K562 (cell line): ENCODE data around the gene RSBN1L.

Experiments used
- EP400 ChIP-seq: fragments of 450-650 bp; IDR thresholded peaks from 2 replicates; pipeline ENCODE4 v1.6.1; 2017; ENCODE audit warnings: antibody characterized with exemption, mild to moderate bottlenecking, moderate library complexity
- EZH2 ChIP-seq: IDR thresholded peaks from 2 replicates; pipeline ENCODE4 v1.6.1; 2012; ENCODE audit warnings: low read depth, mild to moderate bottlenecking, inconsistent platforms, low read length, borderline replicate concordance
- MAFG ChIP-seq: fragments of 450-650 bp; conservative IDR thresholded peaks from 2 replicates; pipeline ENCODE4 v1.6.1; 2016; ENCODE audit warnings: missing genetic modification characterization, missing compliant biosample characterization
- MAZ ChIP-seq, 2 experiments: fragments of 450-650 bp in 1 of 2; sonication (generic) in 1 of 2; formaldehyde crosslinking; IDR thresholded peaks in 1 of 2; conservative IDR thresholded peaks in 1 of 2; 2 replicates each; pipeline versions ENCODE4 v1.4.0 to v1.5.0; 2020; ENCODE audit warnings: mild to moderate bottlenecking in 1 of 2, missing genetic modification reagents in 1 of 2
- MEF2D ChIP-seq: conservative IDR thresholded peaks from 2 replicates; pipeline ENCODE4 v1.6.1; 2016; ENCODE audit warnings: low read depth, missing genetic modification characterization, missing compliant biosample characterization
- MTA3 ChIP-seq: fragments of 450-650 bp; formaldehyde crosslinking; IDR thresholded peaks from 2 replicates; pipeline ENCODE4 v1.6.1; 2017; ENCODE audit warnings: mild to moderate bottlenecking, borderline replicate concordance
- NCOR1 ChIP-seq: fragments of 450-650 bp; IDR thresholded peaks from 2 replicates; pipeline ENCODE4 v1.6.1; 2016; ENCODE audit warnings: mild to moderate bottlenecking, moderate library complexity
- NFE2 ChIP-seq: IDR thresholded peaks from 2 replicates; pipeline ENCODE4 v1.6.1; 2014; ENCODE audit warnings: antibody characterized with exemption, low read depth
- RBM39 ChIP-seq: fragments of 200-400 bp; formaldehyde crosslinking; optimal IDR thresholded peaks from 2 replicates; pipeline ENCODE3; 2018; ENCODE audit warnings: low read depth, low read length

- TF ChIP-seq RBM39 (no peak), EP400 (no peak), MTA3 (no peak), MEF2D (tag) (no peak), NCOR1 (no peak), NFE2 (no peak), MAZ (CRISPR knock-in tag; conservative IDR thresholded peaks at IDR 0.05 in 1 of 2, IDR thresholded peaks at IDR 0.05 in 1 of 2) (no peak), MAFG (tag) (no peak), EZH2 (no peak)
Observed at GRCh38 chr7:77649716-77650349, 46.4 kb upstream of the RSBN1L start.
